NCI-H1930 (cell line): ENCODE measurements around the gene PAX8.

Source experiments
- DNase-seq, 2 experiments: peaks; one replicate each; lab custom pipeline; 2025; lab: John Stamatoyannopoulos, UW

PAX8 gene

DNA sequence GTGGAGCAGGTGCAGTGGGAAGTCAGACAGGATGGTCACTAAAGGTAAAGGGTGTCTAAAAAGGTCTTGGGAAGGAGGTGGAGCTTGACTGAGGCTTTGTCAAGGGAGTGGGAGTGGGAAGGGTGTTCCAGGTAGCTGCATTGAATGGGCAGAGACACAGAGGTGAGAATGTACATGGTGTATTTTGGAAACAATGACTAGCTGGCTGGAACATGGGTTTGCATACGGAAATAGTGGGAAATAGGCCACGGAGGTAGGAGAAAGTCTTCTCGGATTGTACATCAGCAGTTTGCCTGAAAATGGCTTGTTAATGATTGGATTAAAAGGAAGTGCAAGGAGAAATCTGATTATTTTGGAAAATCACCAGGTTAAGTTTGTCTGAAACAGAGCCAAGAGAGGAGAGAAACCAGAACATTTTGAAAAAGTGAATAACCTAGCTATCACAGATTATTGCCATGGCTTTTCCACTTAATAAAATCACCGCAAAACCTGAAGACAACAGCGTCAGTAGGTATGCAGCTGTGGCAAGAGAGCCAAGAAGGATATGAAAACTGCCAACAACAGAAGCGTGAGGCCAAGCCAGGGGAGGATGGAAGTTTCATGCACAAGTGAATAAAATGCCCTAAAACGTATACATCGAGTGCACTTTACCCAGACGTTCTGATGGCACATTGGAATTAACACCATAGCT lies 13.9 kb downstream of the PAX8 start:
- no peak for DNase-seq

DNA sequence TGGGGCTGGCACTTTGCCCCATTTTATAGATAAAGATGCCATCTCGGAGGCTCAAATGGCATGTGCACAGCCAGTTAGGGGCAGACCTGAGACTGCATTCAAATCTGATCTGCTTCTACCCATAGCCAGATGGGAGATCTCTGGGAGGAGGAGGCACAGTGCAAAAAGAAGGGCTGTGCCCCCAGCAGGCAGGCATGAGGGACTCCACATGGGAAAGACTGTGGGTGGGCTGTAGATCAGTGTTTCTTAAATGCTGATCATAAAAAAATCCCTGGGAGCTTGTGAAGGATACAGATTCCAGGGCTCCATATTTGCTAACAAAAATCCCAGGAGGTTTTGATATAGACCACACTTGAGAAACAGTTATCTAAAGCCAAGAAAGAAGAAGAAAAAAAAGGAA lies 15.2 kb downstream of the PAX8 start:
- no peak for DNase-seq

- DNase-seq = no peak
Observed at GRCh38 chr2:113260991-113261390, 17.7 kb downstream of the PAX8 start.

DNA sequence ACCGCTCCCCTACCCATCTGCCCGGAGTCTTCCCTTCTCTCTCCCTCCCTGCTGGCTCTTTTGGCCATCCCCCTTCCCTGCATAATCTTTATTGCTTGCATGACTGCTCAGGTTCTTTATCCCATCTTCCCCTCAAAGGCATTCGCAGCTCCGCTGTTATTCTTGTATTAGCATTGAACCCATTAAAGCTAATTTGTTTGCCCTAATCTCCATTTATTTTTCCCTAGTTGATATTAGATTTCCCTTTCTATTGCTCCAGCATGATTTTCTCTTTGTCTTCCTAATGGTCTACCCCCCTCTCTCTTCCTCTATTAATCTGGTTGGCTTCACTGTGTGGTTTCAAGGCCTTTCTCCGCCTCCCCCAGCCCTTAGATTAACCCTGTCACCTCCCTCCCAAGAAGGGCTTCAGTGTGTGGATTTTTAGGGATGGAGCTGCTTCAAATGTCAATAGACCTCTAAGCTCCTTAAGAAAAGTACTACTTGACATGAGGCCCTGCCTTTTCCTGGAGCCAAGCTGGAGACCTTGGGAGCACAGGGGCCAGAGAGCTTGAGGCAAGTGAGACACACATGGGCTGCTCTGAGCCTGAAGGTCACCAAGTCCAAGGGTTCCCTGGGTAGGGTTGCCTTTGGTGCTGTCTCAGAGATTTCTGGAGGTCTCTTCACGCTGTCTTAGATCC lies 20.1 kb downstream of the PAX8 start:
- DNase-seq = no peak

DNA sequence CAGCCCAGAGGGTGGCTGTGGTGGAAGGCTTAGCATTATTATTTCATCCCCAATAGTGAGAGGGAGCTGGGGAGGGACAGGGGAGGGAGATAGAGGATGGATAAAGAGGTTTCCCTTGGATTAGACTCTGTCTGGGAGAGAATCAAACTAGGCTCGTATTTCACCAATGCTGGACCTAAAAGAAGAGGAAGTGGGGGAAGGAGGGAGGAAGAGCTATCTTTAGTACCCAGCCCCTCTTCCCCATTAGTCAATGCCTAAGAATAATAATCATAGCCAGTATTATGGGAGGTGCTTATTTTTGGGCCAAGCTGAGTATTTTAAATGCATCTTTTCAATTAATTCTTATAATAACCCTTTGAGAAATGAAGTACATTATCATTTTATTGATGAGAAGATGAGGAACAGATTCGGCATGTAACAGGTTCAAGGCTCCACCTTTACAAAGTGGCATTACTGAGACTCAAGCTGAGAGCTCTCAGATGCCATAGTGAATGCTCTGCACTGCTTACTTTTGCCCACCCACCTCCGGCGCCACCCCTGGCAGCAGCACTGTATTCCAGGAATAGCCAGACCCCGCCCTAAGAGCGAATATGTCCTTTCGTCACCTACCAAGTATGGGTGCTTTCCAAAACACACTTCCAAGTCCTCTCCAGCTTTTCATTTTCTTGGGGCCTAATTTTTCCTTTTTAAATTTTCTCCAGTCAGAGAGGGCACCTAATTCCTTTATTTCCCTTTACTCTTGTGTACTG lies 21.0 kb downstream of the PAX8 start:
- DNase-seq = no peak

DNA sequence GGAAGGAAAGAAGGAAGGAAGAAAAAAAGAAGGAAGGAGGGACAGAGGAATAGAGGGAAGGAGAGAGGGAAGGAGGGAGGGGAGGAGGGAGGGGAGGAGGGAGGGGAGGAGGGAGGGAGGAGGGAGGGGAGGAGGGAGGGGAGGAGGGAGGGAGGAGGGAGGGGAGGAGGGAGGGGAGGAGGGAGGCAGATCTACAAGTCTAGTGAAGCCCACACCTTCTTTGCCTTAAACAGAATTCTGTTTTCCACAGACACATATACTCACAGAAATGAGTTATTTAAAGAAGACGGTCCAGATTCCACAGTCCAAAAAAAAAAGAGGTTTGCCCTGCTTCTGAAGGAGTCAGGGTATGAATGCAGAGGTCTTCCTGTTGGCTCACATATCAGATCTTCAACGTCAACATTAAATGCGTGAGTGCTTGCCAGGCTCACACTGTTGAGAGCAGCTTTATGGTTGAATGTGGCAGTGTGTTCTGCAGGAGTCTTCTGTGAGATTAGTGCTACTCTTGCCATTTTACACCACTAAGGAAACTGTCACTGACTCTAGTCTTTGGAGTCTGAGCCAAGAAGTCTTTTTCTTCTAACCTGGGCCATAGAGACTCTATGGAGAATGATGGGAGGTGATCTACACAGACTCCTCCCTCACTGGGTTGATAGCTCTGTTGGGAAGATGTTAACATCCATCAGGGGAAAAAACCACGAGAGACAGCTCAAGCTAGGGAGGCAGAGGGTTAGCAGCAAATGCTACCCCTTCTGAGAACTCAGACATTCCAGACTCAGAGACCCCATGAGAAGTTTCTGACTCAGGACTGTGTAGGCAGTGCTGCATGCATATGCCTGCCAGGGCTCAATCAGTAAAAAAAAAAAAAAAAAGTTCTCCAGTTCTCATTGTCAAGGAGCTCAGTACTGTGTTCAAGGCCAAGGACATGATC lies 23.3 kb downstream of the PAX8 start:
- no peak for DNase-seq

GRCh38 chr2:113253453-113253852 lies 25.3 kb downstream of the PAX8 start:
- no peak for DNase-seq

- no peak for DNase-seq
Observed at GRCh38 chr2:113252047-113252590, 26.6 kb downstream of the PAX8 start.

DNA sequence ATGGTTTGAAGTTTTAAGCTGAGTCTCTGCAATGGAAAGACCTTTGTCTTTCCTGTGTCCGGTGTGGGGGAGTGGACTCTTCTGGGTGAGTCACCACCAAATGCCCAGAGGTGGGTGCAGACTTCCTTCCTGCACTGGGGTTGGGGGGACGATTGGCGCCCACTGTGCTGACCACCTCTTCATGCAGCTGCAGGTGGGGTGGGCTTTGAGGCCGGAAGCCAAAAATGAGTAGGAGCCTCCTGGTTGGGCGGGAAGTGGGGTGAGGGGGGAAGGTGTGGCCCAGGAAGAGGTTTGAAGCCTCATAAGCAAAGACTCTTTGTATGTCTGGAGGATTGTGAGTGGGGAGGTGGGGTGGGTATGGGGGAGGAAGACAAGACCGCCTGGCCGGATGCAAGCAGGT lies 27.6 kb downstream of the PAX8 start:
- no peak for DNase-seq

GRCh38 chr2:113248997-113249770 lies 29.5 kb downstream of the PAX8 start:
- DNase-seq = peak; percentile 44 to 51

- DNase-seq = no peak
Observed at GRCh38 chr2:113246606-113247005, 32.1 kb downstream of the PAX8 start.

- no peak for DNase-seq
Observed at GRCh38 chr2:113245276-113245711, 33.4 kb downstream of the PAX8 start.

GRCh38 chr2:113242327-113242726 lies 36.4 kb downstream of the PAX8 start:
- no peak for DNase-seq

GRCh38 chr2:113240915-113241911 lies 37.5 kb downstream of the PAX8 start:
- no peak for DNase-seq

- no peak for DNase-seq
Observed at GRCh38 chr2:113240150-113240914, 38.4 kb downstream of the PAX8 start.

DNA sequence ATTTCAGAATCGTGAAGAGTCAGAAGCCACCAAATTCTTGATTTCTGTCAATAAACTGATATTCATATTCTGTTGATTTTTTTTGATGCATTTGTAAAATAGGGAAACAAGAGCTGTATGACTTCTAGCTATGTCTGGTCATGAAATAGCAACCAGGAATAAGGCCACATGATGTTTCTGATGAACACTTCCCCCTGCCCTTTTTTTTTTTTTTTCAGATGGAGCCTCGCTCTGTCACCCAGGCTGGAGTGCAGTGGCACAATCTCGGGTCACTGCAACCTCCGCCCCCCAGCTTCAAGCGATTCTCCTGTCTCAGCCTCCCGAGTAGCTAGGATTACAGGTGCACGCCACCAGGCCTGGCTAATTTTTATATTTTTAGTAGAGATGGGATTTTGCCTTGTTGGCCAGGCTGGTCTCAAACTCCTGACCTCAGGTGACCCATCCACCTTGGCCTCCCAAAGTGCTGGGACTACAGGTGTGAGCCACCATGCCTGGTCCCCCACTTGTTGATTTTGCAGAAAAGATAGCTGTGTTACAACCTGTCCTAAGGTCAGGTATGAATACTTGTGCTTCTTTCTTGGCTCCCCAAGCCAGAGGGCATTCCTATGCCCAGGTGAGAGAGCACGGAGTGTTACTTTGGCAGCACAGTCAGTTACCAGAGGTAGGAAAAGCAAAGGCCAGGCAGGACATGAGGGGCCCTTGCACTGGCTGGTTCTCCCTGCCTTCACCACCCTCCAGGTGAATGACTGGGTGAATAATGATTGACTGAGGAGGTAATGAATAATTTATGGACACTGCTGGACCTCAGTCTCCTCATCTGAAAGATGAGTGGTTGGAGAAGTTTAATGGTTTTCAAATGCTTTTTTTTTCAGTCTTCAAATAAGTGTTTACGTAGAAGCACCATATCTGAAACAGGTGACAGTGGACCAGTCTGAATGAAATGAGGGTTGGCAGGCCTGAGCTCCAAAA lies 39.6 kb downstream of the PAX8 start:
- DNase-seq = no peak

- no peak for DNase-seq
Observed at GRCh38 chr2:113237604-113238160, 41.0 kb downstream of the PAX8 start.
